Astrocyte of the spinal cord (primary cell): ENCODE data around the gene AP2B1.
"Not testable (repeated sequence)": the region's sequence is repeated elsewhere in the genome, so short reads cannot be mapped to it uniquely, and the experiment has no call there.

Experiments
- DNase-seq: peaks from one replicate; pipeline ENCODE4 v3.0.0; 2011; ENCODE audit warnings: low read depth, low spot score
- H3K4me3 ChIP-seq: 2 replicates; pipeline ENCODE4 v1.5.1; 2011; ENCODE audit warnings: low read depth, mild to moderate bottlenecking, low read length, moderate library complexity
- in situ Hi-C: cut with HindIII; loops from 2 replicates; pipeline ENCODE4 v1.10.0; 2017; ENCODE audit warnings: low sequenced_read_pairs
- TF ChIP-seq, protein P1 (sequence below): IDR thresholded peaks from 2 replicates; pipeline ENCODE4 v1.5.1; 2012; ENCODE audit warnings: low read depth, mild to moderate bottlenecking, low read length, inconsistent platforms

The AP2B1 gene

DNA sequence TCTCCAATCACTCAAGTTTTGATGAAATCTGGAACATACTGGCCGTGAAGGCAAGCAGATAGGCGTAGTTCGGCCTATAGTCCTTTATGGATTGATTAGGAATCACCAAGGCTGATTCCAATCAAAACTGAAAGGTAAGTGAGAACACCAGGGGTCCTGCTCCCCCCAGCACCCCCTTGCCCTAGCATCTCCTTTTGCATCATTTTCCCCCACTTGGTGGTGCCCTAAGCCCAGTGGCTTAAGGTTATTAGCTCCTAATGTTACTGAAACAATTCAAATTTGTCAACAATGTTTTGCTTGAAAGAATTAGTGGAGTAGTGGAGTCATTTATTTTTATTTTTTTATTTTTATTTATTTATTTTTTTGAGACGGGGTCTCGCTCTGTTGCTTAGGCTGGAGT lies 31.4 kb upstream of the AP2B1 start:
- TF ChIP-seq, protein P1, sequence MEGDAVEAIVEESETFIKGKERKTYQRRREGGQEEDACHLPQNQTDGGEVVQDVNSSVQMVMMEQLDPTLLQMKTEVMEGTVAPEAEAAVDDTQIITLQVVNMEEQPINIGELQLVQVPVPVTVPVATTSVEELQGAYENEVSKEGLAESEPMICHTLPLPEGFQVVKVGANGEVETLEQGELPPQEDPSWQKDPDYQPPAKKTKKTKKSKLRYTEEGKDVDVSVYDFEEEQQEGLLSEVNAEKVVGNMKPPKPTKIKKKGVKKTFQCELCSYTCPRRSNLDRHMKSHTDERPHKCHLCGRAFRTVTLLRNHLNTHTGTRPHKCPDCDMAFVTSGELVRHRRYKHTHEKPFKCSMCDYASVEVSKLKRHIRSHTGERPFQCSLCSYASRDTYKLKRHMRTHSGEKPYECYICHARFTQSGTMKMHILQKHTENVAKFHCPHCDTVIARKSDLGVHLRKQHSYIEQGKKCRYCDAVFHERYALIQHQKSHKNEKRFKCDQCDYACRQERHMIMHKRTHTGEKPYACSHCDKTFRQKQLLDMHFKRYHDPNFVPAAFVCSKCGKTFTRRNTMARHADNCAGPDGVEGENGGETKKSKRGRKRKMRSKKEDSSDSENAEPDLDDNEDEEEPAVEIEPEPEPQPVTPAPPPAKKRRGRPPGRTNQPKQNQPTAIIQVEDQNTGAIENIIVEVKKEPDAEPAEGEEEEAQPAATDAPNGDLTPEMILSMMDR, result peak; percentile 12
- in situ Hi-C loops, result no loop called here
- DNase-seq, result no peak
- no peak overlapping the region for H3K4me3 ChIP-seq

DNA sequence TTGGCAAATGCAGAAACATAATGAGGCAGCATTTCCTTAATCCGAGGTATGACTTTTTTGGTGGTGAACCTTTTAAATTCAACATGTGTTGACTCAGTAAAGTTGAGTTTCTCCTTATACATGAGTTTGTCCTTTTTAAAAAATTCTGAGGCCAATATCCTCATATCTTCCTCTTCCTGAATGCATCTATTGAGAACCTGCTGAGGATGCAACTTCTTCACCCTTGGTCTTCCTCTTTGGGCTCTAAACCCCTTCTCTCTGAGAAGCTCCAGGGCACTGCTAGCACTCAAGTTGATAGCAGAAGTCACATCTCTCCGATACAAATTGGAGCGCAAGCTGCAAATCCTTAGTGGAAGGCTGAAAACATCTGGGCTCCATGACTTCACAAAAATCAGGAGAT lies 29.8 kb upstream of the AP2B1 start:
- DNase-seq, result no peak
- TF ChIP-seq, protein P1, result no peak
- in situ Hi-C loops, result no loop called here
- H3K4me3 ChIP-seq, result no peak overlapping the region

DNA sequence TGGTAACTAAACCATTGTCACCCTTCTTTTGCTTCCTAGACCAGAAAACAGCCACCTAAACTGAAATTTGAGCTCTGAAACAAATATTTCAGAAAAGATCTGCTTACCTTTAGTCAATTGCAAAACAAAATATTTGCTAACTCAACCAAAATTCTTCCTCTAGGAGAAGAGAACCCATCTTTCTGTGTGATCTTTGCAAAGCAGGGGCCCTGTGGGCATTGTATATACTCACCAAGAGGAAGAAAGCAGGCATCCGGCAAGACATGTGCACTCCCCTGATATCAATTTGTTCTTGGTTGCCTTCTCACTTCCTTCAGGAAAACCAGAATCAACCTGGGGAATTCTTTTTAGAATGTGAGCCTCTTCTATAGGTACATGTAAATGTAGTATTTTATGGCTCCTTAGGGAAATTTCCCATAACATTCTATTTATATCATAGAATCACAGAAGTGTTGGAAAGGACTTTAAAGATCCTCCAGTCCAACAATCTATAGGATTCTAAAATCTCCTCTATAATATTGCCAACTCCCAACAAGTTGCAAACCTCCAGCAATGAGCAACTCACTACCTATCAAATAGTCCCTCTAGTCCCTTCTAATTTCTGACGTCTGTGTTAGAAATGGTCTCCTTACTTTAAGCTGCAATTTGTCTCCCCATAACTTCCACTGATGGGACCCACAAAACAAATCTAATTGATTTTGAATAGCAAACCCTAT lies 27.5 kb upstream of the AP2B1 start:
- in situ Hi-C loops, result no loop called here
- TF ChIP-seq, protein P1, result no peak
- no peak for DNase-seq
- no peak overlapping the region for H3K4me3 ChIP-seq

DNA sequence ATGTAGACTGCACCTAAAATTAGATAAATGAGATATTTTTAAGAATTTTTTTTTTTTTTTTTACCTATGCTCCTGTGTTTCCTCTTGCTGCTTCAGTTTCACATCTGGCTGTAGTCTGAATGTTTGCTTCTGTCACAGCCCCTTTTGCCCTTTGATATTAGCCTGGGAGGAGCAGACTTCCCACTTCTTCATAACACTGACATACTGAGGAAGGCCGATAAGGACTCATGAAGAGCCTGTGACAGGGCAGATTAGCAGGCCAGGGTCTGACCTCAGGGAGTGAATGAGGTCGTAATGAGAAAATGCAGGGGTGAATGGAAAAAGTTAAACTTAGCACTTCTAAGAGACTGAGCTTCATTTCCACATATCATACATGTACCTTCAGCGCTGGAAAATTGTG lies 26.4 kb upstream of the AP2B1 start, which contains the start of gene SLFN14:
Gene SLFN14, minus strand, starts transcription at position 117 of the 400 bp plus-strand sequence. CDS start 2,757 bp downstream, outside the sequence.
- DNase-seq, result no peak
- in situ Hi-C loops, result no loop called here
- no peak within 1 kb of the TSS for H3K4me3 ChIP-seq

DNA sequence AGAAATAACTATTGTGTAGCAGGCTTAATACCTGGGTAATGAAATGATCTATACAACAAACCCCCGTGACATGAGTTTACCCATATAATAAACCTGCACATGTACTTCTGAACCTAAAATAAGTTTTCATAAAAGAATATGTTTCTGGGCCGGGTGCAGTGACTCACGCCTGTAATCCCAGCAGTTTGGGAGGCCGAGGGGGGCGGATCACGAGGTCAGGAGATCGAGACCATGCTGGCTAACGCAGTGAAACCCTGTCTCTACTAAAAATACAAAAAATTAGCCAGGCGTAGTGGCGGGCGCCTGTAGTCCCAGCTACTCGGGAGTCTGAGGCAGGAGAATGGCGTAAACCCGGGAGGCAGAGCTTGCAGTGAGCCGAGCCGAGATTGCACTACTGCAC lies 23.9 kb upstream of the AP2B1 start:
- H3K4me3 ChIP-seq, in situ Hi-C loops, DNase-seq: not testable (repeated sequence)

More for the DNA sequence above, 26.4 kb upstream of the AP2B1 start, which contains the start of gene SLFN14:
- TF ChIP-seq, protein P1, result no peak

DNA sequence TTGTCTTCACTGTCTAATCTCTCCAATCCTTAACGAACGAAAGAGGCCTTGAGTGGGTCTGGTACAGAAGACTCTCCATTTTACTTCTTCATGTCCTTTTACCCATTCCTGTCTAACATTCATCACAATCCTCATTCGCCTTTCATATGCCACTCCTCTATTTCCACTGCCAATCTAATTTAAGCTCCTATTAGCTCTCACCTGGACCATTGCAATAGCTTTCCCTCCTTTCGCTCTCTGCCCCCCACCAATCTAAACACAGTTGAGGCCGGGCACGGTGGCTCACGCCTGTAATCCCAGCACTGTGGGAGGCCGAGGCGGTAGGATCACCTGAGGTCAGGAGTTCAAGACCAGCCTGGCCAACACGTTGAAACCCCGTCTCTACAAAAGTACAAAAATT lies 20.2 kb upstream of the AP2B1 start:
- in situ Hi-C loops, result no loop called here
- TF ChIP-seq, protein P1, result no peak
- no peak for DNase-seq
- no peak overlapping the region for H3K4me3 ChIP-seq

DNA sequence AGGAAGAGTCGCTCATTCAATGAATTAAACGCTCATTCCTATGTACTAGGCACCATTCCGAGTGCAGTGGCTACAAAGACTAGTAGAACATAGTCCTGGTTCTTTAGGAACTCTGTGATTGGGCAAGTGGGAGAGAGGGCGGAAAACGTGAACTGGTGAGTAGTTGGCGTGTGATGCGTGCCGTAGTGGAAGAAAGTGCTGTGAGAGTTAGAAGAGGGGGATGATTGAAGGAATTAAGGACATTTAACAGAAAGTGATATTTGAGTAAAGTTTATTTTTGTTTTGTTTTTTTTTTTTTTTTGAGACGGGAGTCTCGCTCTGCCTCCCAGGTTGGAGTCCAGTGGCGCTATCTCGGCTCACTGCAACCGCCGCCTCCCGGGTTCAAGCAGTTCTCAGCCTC lies 18.6 kb upstream of the AP2B1 start:
- in situ Hi-C loops, result no loop called here
- no peak for DNase-seq
- H3K4me3 ChIP-seq, result peak overlapping the region; percentile 90
- TF ChIP-seq, protein P1, result no peak
